GM18873 (cell line): ENCODE data around the gene HOXD10.

Experiments
- ATAC-seq: cut with Tn5 transposase; IDR thresholded peaks from one replicate; pipeline ENCODE4 v1.9.1; 2021; ENCODE audit warnings: mild to moderate bottlenecking, moderate library complexity, moderate number of reproducible peaks; ENCODE audit not compliant: unreplicated experiment, low FRiP score

HOXD10 gene

GRCh38 chr2:176159663-176160250 lies 43.2 kb downstream of the HOXD10 start:
- ATAC-seq: no peak

- ATAC-seq: no peak
Measured at GRCh38 chr2:176160251-176160985, 43.8 kb downstream of the HOXD10 start.

- ATAC-seq: no peak
Measured at GRCh38 chr2:176160986-176161824, 44.6 kb downstream of the HOXD10 start.

- ATAC-seq: no peak
Measured at GRCh38 chr2:176161825-176162626, 45.4 kb downstream of the HOXD10 start.

DNA sequence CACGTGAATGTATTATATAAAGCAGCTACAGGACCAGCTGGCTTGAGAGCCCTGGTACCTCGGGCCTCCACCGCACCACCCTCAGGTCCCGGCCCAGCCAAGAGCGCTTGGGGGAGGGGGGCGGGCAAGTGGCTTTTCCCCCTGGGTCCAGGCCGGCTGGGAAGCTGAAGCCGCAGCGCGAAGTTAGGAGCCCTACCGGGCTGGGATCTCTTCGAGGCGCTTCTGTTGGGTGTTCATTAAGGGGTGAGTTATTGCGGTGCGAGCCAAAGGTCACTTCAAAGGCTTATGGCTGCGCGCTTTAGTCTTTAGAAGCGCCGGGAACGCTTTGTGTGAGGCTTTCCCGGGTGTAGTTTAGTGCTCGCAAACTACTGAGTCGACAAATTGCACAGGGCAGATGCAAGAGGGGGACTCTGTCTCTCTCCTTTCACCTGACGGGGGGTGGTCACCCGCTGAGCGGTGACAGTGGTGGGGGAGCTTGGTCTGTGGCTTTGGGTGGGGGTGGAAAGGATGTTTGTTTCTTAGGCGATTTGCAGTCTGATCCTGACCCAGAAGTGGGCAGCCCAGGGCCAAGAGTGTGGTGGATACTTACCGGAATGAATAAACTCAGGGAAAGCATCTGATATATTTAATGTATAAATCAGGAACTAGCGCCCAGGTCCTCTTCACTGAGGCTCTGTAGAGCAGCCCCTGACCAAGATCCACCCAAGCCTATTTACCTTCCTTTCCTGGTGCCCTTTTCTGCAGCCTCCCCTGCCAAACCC lies 46.5 kb downstream of the HOXD10 start:
- no peak for ATAC-seq

DNA sequence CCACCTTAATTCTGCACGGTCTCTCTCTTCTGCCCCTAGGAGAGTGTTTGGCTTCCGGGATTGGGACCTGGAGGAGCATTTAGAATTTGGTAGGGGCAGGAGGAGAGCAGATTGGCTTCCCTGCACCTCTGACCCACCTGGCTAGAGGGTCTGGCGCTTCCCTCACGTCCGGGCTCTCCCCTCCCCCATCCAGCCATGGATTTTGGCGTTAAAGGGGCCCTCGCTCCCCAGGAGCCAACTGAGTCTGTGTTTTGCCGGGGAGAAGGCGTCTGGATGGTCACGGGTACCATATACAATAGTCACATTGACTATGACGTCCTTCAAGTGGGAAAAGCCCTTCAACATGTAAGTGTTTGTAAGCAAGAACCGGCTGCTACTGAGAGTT lies 47.1 kb downstream of the HOXD10 start:
- ATAC-seq: no peak

GRCh38 chr2:176164201-176164600 lies 47.6 kb downstream of the HOXD10 start:
- ATAC-seq: no peak

DNA sequence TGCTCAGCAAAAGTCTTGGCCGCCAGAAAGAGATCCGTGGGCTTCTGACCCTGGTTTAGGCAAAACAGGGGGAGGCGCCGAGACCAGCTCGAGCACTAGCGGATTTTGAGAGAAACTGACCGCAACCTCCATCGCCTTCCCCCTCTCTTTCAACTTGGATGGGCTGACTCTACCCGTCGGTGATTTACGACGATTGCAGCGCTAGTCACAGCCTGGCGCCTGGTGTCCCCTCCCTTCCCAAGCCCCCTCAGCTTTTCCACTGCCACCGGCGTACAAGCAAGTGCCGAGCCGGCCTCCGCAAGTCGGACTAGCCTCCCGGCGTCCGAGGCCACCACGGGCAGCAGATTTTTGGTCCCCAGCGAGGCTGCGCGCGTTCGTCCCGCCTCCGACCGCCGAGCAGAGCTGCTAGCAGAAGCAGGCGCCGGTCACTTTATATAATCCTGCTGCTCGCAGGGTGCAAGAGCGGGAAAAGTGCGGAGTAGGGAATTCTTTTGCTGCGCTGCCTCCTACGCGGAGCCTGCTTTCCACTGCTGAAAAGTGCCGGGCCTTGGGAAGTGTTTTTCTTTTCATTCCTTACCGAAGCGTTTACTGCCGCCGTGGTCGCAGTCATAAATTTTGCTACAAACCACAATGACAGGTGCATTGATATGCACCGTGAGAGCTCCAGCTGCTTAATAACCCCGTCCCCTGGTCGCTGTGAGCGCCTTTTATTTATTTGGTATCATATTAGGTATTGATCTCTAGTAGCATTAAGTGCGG lies 48.2 kb downstream of the HOXD10 start:
- ATAC-seq: no peak

DNA sequence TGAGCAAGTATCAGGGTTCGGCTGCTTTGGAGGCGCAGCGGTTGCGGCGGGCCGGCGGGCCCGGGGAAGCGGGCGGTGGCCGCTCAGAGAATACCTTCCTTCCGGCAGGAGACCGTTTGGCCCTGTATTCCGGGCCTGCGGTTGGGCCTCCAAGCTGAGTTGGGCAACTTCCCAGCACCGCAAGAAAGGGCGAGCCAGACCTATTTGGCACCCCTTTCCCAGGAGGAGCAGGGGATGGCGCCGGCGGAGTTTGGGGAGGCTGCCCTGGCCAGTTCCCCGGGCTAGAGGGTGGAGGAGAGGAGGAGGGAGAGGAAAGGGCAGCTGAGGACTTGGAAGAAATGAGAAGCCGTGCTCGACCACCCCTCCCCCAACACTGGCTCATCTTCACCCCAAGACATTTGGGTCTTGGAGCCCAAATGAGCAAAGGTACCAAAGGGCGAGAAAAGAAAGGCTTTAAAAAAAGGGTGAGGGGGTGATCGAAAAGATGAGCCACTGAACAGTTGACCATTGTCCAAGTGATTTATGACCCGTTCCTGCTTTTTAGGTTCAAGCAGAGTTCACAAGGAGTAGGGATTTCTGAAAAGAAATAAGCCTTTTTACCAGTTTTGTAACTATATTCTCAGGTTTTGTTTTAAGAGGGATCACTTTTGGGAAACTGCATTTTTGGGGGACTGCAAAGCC lies 48.9 kb downstream of the HOXD10 start:
- no peak for ATAC-seq

GRCh38 chr2:176166272-176166671 lies 49.7 kb downstream of the HOXD10 start:
- no peak for ATAC-seq

GRCh38 chr2:176167398-176167797 lies 50.8 kb downstream of the HOXD10 start:
- ATAC-seq: no peak

DNA sequence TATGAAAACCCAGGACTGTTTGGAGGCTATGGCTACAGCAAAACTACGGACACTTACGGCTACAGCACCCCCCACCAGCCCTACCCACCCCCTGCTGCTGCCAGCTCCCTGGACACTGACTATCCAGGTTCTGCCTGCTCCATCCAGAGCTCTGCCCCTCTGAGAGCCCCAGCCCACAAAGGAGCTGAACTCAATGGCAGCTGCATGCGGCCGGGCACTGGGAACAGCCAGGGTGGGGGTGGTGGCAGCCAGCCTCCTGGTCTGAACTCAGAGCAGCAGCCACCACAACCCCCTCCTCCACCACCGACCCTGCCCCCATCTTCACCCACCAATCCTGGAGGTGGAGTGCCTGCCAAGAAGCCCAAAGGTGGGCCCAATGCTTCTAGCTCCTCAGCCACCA lies 52.6 kb downstream of the HOXD10 start:
- no peak for ATAC-seq
